HG02678 (cell line): Measurements from ENCODE around the gene VDAC1.
A peak's percentile ranks its signal among the peaks of the same experiment; 100 is the strongest.
"Not testable (repeated sequence)": the region's sequence is repeated elsewhere in the genome, so short reads cannot be mapped to it uniquely, and the experiment has no call there.

Source experiments
- ATAC-seq: cut with Tn5 transposase; IDR thresholded peaks from one replicate; pipeline ENCODE4 v1.9.1; 2021; ENCODE audit warnings: mild to moderate bottlenecking, moderate library complexity; ENCODE audit not compliant: unreplicated experiment

VDAC1 gene

DNA sequence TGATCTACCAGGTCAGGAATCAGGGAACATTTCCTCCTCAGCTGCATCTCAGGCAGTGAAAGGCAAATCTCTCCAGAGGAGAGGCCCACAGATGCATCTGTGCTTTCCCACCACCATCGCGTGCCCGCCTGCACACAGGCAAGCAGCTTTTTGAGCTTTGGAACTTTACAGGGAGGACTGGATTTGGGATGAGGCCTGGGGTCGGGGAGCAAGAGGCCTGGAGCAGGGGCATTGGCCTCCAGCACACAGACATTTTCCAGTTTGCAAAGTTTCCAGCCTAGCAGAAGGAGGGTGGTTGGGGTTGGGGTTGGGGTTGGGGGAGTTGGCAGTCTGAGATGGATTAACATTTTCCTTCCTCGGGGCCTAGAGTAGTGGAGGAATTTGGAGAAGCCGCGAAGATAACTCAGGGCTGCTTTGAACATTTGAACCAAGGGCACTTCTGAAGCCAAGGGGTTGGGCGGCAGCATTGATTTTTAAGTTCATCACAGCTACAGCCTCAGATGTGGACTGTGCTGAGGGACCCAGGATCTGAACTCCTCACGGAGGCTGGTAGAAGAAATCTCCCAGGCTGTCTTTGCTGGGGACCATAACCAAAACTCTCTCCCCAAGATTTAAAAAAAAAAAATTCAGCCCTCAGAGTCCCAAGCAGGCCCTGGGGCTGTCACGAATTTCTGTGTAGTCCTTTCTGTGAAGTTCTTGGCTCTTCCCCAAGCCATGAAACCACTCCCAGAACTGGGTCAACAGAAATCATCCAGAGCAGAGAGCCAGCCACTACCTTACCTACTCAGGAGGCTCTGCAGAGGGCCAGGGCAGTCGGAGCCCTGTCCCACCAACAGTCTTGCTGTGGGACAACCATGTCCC lies 61.9 kb downstream of the VDAC1 start:
- no peak for ATAC-seq

DNA sequence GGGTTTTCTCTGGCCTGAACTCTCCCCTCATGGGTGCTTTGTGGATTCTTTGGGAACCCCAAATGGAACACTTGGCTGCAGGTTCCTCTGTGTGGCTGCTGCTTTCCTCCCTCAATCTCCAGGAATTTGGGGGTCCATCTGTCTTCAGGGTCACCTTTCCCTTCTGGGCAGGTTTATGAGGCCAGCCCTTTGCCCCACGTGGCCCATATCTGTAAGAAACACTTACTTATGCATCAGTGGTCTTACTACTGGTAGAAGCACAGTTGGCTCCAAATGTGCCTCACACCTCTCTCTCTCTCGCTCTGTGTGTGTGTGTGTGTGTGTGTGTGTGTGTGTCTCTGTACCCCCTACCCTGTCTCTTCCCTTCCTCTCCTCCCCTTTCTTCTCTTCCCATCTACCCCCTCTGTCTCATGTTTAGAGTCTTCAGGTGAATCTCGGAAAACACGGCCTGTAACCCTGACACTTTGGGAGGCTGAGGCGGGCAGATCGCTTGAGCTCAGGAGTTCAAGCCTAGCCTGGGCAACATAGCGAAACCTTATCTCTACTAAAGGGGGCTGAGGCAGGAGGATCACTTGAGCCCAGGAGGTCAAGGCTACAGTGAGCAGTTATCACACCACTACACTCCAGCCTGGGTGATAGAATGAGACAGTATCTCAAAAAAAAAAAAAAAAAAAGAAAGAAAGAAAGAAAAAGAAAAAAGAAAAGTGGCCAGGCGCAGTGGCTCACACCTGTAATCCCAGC lies 63.1 kb downstream of the VDAC1 start:
- no peak for ATAC-seq

DNA sequence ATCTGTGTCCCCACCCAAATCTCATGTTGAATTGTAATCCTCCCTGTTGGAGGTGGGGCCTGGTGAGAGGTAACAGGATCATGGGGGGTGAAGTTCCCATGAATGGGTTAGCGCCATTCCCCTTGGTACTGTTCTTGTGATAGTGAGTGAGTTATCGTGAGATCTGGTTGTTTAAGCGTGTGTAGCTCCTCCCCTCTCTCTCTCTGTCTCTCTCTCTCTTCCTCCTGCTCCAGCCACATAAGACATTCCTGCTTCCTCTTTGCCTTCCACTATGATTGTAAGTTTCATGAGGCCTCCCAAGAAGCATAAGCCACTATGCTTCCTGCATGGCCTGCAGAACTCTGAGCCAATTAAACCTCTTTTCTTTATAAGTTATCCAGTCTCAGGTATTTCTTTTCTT lies 65.1 kb downstream of the VDAC1 start:
- ATAC-seq, result no peak

DNA sequence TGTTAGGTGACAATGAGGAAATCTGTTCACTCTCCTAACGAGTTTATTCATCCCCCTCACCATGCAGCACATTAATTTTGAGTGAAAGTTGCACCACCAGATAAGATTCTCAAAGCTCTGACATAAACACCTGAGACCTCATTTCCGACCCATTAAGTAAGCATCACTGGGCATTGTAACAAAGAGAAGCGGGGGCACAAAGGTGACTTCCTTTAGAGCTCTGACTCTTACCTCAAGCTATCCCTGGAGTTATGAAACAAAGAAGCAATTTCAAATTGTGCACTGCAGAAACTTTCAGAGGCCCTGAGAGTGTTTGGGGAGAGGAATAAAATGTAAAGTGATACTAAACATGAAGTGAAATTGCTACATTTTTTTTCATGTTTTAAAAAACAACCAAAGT lies 65.8 kb downstream of the VDAC1 start:
- peak; percentile 62 for ATAC-seq

DNA sequence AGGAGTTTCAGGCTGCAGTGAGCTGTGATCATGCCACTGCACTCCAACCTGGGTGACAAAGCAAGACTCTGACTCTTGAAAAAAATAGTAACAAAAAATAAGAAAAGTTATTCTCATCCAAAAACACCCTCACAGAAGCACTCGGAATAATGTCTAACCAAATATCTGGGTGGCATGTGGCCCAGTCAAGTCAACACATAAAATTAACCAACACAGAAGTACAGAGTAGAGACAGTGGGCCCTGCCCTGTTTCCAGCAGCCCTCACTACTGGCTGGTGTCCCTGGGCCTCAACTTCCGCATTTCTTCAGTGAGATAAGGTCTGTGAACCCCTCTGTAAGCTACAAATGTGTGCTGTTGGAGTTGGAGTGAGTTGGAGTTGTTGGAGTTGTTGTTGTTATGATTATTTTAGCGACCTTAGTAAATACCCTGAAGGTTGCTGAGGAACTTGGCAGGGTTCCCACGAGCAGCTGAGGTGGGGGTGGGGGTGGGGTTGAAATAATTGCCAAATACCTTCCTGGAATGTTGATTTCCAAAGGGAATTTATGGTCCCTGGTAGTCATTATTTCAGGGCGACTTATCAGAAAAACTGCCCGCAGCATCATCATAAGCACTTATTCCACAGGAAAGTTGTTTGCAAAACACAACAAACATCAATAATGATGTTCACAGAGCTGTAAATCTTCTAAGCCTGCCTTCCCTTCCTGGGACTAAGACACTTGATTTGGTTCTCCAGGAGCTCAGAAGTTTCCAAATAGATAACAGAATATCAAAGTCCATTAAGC lies 66.5 kb downstream of the VDAC1 start:
- ATAC-seq, result no peak

DNA sequence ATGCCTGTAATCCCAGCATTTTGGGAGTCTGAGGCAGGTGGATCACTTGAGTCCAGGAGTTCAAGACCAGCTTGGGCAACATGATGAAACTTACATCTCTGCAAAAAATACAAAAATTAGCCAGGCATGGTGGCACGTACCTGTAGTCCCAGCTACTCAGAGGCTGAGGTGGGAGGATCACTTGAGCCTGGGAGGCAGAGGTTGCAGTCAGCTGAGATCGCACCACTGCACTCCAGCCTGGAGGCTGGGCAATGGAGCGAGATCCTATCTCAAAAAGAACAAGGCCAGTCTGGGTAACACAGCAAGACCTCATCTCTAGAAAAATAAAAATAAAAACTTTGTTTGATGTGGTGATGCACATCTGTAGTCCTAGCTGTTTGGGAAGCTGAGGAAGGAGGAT lies 67.1 kb downstream of the VDAC1 start:
- not testable (repeated sequence) for ATAC-seq

DNA sequence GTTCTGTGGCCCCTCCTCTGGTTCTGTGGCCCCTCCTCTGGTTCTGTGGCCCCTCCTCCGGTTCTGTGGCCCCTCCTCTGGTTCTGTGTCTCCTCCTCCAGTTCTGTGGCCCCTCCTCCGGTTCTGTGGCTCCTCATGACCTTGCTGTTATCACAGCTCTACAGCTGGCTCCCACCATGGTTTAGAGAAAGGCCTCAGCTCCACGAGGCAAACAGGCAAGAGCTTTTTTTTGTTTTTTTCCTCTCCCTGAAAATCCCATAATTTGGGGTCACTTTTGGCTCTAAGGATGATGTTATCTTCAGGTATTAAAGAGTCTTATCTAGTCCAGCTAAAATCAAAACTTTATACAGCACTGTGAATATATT lies 68.1 kb downstream of the VDAC1 start:
- no peak for ATAC-seq

DNA sequence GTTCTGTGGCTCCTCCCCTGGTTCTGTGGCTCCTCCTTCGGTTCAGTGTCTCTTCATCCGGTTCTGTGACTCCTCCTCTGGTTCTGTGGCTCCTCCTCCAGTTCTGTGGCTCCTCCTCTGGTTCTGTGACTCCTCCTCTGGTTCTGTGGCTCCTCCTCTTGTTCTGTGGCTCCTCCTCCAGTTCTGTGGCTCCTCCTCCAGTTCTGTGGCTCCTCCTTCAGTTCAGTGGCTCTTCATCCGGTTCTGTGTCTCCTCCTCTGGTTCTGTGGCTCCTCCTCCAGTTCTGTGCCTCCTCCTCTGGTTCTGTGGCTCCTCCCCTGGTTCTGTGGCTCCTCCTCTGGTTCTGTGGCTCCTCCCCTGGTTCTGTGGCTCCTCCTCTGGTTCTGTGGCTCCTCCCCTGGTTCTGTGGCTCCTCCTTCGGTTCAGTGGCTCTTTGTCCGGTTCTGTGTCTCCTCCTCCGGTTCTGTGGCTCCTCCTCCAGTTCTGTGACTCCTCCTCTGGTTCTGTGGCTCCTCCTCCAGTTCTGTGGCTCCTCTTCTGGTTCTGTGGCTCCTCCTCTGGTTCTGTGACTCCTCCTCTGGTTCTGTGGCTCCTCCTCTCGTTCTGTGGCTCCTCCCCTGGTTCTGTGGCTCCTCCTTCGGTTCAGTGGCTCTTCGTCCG lies 68.7 kb downstream of the VDAC1 start:
- not testable (repeated sequence) for ATAC-seq

DNA sequence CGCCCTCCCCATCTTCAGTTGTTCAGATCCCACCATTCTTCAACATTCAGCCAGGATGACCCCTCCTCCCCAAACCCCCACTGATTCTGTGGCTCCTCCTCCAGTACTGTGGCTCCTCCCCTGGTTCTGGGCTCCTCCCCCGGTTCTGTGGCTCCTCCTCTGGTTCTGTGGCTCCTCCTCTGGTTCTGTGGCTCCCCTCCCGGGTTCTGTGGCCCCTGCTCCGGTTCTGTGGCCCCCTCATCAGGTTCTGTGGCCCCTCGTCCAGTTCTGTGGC lies 69.2 kb downstream of the VDAC1 start:
- peak; percentile 2 for ATAC-seq

DNA sequence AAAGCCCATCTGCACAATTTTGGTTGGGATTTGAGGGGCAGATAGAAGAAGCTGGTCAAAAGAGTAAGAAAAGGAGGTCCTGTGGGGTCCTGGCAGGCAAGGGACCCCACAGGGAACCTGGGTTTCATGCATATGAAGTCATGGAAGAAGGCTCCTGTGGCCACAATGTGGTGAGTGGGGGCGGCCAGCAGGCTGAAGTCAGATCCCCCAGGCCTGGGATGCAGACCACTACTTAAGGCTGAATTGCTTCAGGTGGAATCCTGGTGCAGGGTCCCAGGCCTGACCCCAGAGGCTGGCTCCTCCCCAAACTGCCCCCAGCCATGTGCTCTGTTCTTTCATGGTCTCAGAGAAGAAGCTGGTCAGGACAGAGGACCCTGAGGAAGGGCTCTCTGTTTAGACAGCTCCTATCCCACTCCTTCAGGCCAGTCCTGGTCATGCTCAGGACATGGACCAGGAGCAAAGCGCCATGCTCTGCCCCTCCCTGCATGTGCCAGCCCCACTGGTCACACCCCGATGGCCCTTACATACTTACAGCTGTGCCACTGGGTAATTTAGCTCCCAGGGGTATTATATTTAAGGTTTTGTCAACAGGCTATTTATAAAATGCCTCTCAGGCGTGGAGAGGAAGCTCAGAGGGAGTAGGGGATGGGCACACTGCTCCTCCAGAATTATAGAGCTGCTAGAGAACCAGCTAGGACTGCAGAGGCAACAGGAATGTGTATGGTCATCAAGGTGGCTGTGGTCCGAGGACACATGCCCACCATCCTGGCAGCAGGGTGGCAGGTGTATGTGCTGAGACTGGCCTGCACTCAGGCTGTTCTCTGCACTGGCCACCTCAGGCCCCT lies 69.7 kb downstream of the VDAC1 start:
- ATAC-seq, result peak; percentile 43

DNA sequence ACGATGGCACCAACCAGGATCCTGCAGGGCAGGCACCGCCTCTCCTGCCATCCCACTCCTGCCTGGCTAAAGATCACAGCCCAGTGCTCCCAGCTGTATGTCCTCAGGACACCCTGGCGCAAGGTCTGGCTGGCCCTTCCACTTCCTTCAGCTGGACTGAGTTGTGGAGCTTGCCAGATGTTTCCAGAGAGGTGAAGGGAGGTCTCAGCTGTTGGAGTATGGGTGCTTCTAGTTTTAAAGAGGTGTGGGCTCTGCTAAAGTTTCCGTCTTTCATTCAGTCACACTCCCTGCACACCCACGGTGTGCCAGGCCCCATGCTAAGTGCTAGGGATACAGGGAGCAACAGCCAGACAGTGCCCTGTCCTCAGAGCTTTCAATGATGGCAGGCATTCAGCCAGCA lies 70.5 kb downstream of the VDAC1 start:
- no peak for ATAC-seq

DNA sequence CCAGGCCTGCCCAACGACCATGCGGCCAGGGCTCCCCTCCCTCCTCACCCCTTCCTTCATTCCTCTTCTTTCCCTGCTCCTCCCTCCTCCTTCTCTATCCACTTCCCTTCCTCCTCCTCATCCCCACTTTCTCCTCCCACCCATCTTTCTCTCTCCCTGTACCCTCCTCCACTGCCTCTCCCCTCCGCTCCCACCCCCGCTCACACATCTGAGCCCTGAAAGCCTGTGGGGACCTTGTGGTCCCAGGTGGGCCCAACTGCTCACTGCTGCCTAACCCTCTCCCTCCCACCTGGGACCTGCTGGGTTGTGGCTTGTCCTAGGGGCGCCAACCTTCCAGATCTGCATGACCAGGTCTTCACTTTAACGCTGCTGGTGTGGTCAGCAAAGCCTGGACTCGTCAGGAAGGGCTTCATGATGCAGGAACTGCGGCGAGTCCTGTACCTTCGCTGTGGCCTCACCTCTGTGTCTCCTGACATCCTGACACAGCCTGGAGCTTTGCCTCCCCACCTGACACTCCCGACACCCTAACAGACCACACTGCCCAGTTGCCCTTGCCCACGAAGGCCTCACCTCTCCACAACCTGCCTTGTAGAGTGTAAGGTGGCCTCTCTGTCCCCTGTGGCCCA lies 71.0 kb downstream of the VDAC1 start:
- no peak for ATAC-seq

DNA sequence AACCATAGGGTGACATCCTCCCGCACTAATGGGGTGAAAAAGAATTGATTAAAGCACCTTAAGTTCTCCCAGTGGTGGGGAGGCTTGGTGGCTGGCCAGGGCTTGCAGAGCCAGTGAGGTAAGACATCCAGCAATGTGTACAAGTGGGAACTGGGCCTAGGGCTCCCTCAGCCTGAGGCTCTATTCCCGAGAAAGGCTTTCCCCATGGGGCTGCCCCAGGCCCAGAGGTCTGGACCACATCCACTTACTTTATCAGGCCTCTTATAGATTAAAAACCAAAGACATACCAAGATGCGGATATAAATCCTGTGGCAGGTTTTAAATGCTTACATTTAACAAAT lies 71.6 kb downstream of the VDAC1 start:
- ATAC-seq, result no peak

DNA sequence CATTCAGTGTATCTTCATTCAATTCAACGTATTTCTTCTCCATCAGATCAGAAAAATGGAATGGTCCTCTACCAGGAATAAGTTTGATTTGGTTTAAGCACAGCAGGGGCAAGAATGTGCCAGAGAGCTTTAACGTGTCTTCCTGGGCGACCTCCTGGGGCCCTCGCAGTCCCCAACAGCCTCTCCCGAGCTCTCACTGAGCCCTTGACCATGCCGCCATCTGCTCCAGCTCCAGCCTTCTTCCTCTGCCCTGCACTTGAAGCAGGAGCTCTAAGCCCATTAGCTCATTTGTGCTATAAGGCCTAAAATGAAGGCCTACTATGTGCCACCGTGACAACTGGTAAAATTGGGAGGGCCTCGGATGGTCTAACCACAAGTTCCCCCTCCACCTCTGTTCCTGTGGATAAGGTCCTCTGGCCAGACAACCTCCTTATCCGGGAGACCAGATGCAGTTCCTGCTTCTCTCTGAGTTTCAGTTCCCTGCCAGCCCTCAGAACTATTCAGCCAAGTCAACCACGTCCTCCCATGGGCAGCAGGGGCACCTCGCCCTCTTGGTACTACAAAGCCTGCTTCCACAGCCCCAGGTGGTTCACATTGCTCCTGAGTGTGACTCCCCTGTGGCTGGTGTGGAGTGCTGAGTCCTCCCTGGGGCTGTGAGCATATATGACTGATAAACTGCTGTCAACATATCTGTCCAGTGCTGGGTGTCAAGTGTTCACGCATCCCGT lies 72.2 kb downstream of the VDAC1 start:
- ATAC-seq, result no peak

DNA sequence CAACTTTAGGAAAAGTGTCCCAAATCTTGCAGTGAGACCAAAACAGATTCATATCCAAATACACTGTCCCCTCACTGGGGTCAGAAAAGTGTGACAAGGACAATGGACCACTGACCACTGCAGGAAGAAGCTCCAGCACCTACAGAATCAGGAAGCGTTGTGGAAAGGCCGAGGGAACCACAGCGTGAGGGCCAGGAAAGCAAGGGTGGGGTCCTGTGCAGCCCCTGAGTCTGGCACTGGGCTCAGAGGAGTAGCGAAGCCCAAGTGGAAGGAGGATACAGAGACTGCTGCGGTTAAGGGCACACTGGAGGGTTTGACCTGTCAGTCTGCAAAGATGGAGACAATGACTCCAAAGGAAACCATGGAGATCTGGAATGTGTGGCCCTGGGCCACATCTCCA lies 73.2 kb downstream of the VDAC1 start:
- ATAC-seq, result no peak

DNA sequence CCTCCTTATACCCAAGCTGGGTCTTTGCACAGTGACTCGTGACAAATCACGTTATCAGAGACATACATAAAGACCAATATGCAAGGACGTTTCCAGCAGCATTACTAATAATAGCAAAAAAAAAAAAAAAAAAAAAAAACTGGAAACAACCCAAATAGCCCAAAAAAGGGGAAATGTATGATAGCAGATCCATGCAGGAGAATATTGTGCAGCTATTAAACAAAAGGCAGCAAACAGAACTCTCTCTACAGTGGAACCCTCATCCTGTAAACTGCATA lies 74.0 kb downstream of the VDAC1 start:
- no peak for ATAC-seq

DNA sequence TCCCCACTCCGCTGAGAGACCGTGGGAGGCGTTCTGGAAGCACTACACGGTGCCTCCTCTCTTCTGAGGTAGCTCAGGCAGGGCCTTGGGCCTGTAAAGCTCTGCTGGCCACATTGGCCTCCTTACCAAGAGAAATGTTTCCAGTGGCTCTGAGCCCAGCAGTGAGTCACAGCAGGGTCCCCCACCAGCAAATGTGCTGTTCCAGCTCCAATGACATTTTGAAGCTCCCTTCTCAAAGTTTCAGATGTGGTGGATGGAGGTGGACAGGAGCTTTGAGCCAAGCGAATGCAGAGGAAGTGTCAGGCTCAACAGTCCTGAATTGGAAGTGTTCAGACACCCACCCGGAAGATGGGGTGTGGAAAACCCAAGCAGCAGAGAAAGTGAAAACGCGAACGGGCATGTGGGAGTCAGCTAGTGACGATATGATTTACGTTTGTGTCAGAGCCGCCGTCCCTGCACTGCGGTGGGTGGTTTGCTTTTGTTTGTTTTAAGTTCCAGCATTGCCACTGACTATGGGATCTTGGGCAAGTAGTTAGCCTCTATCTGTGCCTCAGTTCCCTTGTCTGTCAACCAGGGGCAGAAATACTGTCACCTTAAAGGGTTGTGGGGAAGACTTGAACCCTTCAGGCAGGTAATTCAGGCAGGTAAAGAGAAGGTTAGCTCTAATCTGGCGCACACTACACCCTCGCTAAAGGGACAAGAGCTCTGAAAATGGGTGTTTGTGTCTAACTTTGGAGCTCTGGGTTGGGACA lies 74.5 kb downstream of the VDAC1 start:
- ATAC-seq, result peak; percentile 45

DNA sequence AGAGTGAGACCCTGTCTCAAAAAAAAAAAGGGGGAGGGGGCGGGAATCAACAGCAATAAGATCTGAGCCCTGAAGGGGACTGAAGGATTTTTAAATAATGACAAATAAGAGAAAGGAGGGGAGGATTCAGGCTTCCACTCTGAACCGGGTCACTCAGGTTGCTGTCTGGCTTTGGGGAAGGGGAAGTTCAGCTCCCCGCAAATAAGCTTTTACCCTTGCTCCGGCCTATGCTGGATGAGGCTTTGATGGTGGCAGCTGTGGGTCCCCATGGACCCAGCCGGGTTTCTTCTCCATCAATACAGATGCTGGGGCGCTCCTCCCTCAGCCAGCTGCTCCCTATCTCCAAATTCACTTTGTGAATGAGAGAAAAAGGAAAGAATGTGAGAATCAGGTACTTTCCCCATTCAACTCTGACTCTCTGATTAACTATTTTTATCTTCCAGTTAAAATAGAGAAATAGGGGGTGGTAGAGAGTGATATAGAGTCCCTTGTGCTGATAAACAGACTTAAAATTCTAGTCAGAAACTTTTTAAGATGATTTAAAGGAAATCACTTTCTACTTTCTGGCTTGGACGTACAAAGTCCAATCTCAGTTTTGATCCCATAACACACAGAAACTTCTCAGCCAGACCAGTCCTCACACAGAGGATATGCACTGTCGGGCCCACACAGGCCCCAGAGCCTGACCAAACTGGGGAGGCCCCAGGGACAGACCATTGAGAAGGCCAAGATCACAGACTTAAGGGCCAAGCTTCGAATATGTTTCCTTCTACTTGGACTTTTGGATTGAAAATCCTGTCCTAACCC lies 76.0 kb downstream of the VDAC1 start:
- peak; percentile 47 for ATAC-seq
